ENCODE data around the gene FSIP2.

DNA sequence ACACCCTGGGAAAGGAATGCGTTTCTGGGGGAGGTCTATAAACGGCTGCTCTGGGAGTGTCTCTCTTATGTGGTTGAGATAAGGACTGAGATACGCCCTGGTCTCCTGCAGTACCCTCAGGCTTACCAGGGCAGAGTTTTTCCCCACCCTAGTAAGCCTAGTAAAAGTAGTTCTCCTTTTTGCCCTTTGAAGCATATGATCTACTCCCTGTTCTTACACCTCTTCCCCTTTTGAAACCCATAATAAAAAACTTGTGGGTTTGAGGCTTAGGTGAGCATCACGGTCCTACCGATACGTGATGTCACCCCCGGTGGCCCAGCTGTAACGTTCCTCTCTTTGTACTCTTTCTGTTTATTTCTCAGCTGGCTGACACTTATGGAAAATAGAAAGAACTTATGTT lies 97.4 kb downstream of the FSIP2 start:
- TF ChIP-seq, protein P1, sequence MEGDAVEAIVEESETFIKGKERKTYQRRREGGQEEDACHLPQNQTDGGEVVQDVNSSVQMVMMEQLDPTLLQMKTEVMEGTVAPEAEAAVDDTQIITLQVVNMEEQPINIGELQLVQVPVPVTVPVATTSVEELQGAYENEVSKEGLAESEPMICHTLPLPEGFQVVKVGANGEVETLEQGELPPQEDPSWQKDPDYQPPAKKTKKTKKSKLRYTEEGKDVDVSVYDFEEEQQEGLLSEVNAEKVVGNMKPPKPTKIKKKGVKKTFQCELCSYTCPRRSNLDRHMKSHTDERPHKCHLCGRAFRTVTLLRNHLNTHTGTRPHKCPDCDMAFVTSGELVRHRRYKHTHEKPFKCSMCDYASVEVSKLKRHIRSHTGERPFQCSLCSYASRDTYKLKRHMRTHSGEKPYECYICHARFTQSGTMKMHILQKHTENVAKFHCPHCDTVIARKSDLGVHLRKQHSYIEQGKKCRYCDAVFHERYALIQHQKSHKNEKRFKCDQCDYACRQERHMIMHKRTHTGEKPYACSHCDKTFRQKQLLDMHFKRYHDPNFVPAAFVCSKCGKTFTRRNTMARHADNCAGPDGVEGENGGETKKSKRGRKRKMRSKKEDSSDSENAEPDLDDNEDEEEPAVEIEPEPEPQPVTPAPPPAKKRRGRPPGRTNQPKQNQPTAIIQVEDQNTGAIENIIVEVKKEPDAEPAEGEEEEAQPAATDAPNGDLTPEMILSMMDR (IDR thresholded peaks at IDR 0.05) = no peak
- TF ChIP-seq POLR2A (IDR thresholded peaks at IDR 0.05) (no peak), EP300 (IDR thresholded peaks at IDR 0.05) (no peak)
